GM18873 (cell line): ENCODE results near the gene SMNDC1.
A peak's percentile ranks its signal among the peaks of the same experiment; 100 is the strongest.
"Not testable (repeated sequence)": the region's sequence is repeated elsewhere in the genome, so short reads cannot be mapped to it uniquely, and the experiment has no call there.

Experiments used
- ATAC-seq: cut with Tn5 transposase; IDR thresholded peaks from one replicate; pipeline ENCODE4 v1.9.1; 2021; ENCODE audit warnings: mild to moderate bottlenecking, moderate library complexity, moderate number of reproducible peaks; ENCODE audit not compliant: unreplicated experiment, low FRiP score

SMNDC1 gene

GRCh38 chr10:110304780-110305421, at the start of gene SMNDC1:
Gene SMNDC1 (minus strand): TSS chr10:110304920. CDS start chr10:110303587, 1,333 bp downstream.
- ATAC-seq: peak; percentile 90

- no peak for ATAC-seq
These were observed 49.6 kb upstream of the SMNDC1 start for GRCh38 chr10:110354322-110354766.

DNA sequence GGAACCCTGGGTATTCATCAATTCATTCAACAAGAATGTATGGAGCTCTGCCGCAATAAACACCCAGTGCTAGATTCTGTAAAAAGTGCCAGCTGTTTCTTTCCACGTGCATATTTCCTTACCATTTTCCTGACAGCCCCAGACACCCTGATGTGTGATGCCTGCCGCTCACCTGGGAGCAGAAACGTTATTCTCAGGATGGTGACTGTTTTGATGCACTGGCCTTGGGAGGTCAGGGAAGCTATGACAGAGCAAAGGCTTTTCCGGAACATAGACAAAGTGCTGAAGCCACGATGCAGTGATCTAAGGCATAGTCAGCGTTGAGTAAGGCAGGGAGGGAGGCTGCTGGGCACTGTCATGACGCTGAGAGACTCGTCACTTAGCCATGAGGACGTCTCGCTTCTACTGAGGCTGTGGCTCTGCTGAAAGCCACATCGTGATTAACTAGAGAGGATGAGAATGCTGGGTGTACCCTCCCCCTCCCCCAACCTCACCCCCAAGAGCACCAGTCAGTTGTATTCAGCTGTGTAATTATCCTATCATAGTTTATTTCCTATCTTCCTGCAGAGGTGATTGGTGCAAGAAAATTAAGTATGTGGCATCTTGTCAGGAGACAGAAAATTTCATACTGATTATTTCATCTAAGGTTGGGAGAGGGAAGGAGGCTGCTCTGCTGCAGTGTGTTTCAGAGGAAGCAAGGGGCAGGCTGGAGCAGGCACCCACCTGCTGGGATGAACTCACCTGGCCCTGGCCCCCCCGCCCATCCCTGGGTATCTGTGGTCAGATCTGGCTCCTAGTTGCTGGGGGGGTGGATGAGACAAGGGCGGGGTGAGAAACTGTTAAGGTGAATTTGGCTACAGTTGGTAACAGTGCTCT, 48.8 kb upstream of the SMNDC1 start:
- ATAC-seq: no peak

GRCh38 chr10:110352930-110353243, 48.2 kb upstream of the SMNDC1 start:
- ATAC-seq: no peak

DNA sequence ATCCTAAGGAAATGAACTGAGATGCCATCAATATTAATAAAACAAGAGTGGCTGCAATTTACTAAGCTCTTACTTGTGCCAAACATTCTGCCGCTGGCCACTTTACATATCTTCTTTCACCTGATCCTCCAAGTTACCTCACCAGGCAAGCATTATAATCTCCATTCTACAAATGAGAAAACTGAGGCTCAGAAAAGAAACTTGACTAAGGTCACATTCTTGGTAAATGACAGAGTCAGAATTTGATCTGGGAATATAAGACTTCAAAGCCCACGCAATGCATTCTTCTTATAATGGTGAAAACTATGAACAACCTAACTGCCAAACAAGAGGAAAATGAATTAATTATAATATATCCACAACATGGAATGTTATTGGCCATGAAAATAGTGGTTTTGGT, 46.1 kb upstream of the SMNDC1 start:
- ATAC-seq: no peak

- no peak for ATAC-seq
These were observed 45.1 kb upstream of the SMNDC1 start for GRCh38 chr10:110349831-110350230.

DNA sequence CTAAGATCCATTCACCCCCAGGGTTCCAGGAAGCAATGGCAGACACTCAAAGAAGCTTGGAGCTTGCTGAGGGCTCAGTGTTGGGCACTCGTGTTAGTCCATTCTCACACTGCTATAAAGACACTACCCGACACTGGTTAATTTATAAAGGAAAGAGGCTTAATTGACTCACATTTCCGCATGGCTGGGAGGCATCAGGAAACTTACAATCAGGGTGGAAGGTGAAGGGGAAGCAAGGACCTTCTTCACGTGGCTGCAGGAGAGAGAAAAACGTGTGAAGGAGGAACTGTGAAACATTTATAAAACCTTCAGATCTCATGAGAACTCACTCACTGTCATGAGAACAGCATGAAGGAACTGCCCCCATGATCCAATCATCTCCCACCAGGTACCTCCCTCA, 44.7 kb upstream of the SMNDC1 start:
- no peak for ATAC-seq

GRCh38 chr10:110348336-110348735, 43.6 kb upstream of the SMNDC1 start:
- no peak for ATAC-seq

DNA sequence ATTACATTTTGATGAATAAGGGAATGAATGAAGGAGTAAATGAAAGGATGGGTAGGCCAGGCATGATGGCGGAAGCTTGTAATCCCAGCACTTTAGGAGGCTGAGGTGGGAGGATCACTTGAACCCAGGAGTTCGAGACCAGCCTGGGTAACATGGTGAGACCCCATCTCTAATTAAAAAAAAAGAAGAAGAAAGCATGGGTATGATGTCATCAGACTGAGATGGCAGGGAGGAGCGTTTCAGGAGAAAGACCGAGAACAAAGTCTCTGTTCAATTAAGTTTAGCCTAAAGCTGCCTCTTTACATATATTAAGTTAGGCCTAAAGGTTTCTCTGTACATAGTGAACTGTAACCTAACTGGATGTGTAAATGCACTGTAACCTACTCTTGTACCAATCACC, 42.2 kb upstream of the SMNDC1 start:
- ATAC-seq: no peak

GRCh38 chr10:110345286-110345685, 40.6 kb upstream of the SMNDC1 start:
- no peak for ATAC-seq

- no peak for ATAC-seq
These were observed 39.9 kb upstream of the SMNDC1 start for GRCh38 chr10:110344622-110345021.

DNA sequence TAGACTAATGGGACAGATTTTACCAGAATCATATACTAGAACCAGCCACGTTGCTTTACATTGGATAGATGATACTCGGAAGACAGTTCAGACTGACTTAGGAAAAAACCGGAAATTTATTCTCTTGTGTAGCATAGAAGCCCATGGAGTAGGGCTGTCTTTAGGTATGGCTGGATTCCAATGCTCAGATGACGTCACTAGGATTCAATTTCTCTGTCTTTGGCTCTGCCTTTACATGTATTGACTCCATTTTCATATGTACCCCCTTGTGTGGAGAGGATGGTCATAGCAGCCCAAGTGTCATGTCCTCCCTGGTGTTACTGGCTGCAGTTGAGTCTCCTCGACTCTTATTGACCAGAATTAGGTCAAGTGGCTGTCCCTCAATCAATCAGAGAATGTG, 39.2 kb upstream of the SMNDC1 start:
- no peak for ATAC-seq

DNA sequence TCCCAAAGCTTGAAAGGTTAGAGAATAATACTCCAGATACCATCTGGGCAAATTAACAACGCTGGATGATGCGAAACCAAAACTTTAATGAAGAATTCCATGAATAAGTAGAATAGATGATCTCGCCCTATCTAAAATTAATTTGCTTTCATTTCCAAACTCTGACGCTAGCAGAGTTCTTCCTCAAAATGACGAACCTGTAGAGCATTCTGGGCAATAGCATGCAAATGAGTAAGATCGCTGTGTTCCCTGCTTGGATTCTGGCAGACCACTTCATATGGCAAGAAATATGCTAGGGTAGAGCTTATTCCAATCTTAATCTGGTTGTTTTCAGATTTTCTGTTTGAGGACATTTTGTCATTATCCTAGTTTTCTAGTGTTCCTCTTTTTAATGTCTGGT, 36.1 kb upstream of the SMNDC1 start:
- ATAC-seq: no peak

GRCh38 chr10:110340122-110340521, 35.4 kb upstream of the SMNDC1 start:
- ATAC-seq: no peak

DNA sequence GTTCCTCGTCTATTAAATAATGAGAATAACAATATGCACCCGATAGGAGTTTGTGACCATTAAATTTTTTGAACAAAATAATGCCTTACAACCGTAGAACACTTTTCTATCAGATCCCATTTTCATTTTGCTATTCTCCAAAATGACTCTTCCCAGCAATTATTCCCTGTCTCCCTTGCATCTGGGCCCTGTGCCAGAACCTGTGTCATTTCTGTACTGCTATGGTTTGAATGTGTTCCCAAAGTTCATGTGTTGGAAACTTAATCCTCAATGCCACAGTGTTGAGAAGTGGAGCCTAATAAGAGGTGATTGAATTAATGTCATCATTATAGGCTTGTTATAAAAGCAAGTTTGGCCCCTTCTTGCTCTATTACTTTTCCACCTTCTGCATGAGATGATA, 33.2 kb upstream of the SMNDC1 start:
- no peak for ATAC-seq

DNA sequence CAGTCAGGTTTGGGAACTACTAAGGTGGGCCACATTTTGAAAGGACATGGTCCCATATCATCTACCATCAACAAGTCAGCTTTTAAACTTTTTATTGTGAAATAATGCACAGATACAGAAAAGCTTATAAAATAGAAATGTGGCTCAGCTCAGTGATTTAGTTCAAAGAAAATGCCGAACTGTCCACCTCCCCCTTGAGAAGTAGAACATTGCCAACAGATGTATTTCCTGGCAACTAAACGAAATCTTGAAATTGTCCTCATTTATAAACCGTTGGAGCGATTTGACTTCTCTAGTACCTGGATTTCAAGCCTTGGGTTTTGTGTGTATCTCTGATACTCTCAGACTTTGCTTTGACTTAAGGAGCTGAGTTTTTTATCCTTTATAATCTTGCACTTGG, 32.7 kb upstream of the SMNDC1 start:
- ATAC-seq: no peak

GRCh38 chr10:110336111-110336721, 31.5 kb upstream of the SMNDC1 start:
- no peak for ATAC-seq

DNA sequence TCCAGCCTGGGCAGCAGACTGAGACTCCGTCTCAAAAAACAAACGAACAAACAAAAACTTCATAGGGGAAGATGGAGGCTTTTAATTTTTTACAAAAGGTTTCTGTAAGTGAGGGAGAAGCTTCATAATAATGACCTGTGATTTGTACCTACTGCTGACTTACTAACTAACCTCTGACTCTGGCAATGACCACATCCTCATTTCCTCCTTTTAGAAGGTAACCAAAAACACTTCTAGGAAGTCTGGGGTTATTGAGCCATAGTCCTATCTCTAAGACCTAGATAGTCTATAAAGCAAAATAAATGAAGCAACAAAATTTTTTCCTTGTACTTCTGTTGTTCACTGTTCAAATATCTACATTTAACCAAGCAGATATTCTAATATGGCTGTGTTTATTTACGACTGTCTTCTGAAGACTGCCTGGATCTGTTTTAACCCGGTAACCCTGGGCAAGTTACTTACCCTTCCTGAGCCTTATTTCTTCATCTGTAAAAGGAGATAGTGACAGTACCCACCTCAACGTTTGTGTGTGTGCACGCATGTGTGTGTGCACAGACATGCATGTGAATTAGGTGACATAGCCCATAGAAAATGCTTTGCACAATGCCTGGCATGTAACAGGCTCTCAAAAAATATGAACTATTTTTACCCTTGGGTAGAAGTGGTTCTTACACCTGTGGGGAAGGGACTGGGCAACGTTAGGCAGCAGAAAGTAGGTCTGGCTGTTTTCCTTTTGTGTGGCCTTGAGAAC, 30.8 kb upstream of the SMNDC1 start:
- ATAC-seq: no peak

DNA sequence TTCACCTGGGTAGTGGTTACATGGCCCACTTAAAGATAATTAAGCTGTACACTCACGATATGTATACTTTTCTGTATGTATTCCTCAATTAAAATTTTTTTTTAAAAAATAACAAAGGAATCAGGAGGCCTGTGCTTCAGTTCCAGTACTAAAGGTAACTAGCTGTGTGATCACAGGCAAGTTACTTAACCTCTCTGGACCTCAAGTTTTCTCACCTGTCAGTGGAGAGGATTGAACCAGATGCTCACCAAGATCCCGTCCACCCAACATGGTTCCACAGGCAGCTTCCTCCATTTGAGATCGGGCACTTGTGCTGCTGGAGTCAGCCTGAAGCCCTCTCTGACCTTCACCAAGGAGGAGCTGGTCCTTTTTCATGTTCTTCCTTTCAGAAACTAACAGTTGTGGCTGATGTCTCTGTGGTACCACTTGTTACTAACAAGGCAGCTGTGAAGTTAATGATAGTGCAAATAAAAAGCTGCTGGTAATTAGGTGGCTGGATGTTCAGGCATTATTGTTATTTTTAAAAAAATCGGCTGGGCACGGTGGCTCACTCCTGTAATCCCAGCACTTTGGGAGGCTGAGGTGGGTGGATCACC, 29.4 kb upstream of the SMNDC1 start:
- no peak for ATAC-seq

- not testable (repeated sequence) for ATAC-seq
These were observed 26.6 kb upstream of the SMNDC1 start for GRCh38 chr10:110331226-110331795.
